ENCODE data around the gene GTF2B.
"Not testable (repeated sequence)": the region's sequence is repeated elsewhere in the genome, so short reads cannot be mapped to it uniquely, and the experiment has no call there.

GTF2B gene

DNA sequence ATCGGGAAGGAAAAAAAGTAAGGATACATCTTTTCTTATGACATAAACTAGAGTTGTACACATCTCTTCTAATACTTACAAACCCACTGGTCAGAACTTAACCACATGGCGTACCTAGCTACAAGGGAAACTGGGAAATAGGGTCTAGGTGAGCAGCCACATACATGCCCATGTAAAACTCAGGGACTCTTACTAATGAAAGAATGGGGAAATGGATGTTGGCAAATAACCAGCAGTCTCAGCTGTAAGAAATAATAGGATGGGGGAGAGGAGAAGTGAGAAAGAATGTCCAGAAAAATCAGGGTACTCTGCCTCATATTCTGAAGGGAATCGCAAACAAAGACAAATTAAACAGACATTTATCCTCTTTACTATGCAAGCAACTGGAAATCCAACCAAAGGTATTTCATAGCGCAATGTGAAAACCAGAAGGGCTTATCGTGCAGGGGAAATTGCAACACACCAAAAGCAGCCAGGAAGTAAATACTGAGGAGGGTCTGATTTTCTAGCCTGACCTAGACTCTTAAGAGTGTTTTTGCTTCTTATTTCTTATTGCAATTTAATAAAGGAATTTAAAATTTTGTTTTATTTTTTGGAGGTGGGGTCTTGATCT lies 17.5 kb downstream of the GTF2B start:
- H4K5ac ChIP-seq (ENCODE audit: low read length), result no peak overlapping the region
- H3K4me3 ChIP-seq (ENCODE audit: low read length), result no peak overlapping the region
- H3K27ac ChIP-seq (ENCODE audit: low read depth, low read length), result no peak overlapping the region
- peaks cover 2% of the 10 kb centered on the region for H3K27me3 ChIP-seq (ENCODE audit: insufficient read depth, low read length, poor library complexity)
- H2BK5ac ChIP-seq (ENCODE audit: low read length), result no peak overlapping the region
- H4K8ac ChIP-seq (ENCODE audit: low read depth, low read length), result no peak overlapping the region
- H3K56ac ChIP-seq (ENCODE audit: low read length), result no peak overlapping the region
- H2BK15ac ChIP-seq (replicated peaks; ENCODE audit: low read depth), result no peak overlapping the region
- no peaks in the 10 kb centered on the region for H3K36me3 ChIP-seq (ENCODE audit: control insufficient read depth, insufficient read depth, low read length)
- DNase-seq, result no peak
- no peak overlapping the region for H3K23ac ChIP-seq (ENCODE audit: low read length)
- H2AK5ac ChIP-seq (ENCODE audit: low read length), result no peak overlapping the region
- no peaks in the 10 kb centered on the region for H3K4me1 ChIP-seq (ENCODE audit: control insufficient read depth, low read depth, low read length)
- H3K9ac ChIP-seq (ENCODE audit: low read length), result no peak overlapping the region
- no peak overlapping the region for H3K4me2 ChIP-seq (ENCODE audit: low read length)
- H3K79me2 ChIP-seq (ENCODE audit: control insufficient read depth, insufficient read depth, low read length), result no peaks in the 10 kb centered on the region
- no peak overlapping the region for H3K4ac ChIP-seq (ENCODE audit: low read depth, low read length)
- H3K18ac ChIP-seq (ENCODE audit: low read length), result no peak overlapping the region
- WGBS (ENCODE audit: extremely low coverage, insufficient coverage, low lambda C conversion rate), result no CpG with 5 or more reads among the region's 5 CpGs
- no peaks in the 10 kb centered on the region for H3K79me1 ChIP-seq (ENCODE audit: low read length)
- no peak overlapping the region for H2BK120ac ChIP-seq (ENCODE audit: low read depth, low read length)

DNA sequence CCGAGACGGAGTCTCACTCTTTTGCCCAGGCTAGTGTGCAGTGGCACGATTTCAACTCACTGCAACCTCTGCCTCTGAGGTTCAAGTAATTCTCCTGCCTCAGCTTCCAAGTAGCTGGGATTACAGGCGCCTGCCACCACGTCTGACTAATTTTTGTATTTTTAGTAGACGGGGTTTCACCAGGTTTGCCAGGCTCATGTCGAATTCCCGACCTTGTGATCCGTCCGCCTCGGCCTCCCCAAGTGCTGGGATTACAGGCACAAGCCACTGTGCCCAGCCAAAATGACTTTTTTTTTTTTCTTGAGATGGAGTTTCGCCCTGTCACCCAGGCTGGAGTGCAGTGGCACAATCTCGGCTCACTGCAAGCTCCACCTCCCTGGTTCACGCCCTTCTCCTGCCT lies 21.7 kb downstream of the GTF2B start:
- not testable (repeated sequence) for H2BK5ac ChIP-seq (ENCODE audit: low read length); H2AK5ac ChIP-seq (ENCODE audit: low read length); H3K36me3 ChIP-seq (ENCODE audit: control insufficient read depth, insufficient read depth, low read length); H4K8ac ChIP-seq (ENCODE audit: low read depth, low read length); H3K79me1 ChIP-seq (ENCODE audit: low read length); H3K23ac ChIP-seq (ENCODE audit: low read length); H2BK15ac ChIP-seq (replicated peaks; ENCODE audit: low read depth); DNase-seq; H4K5ac ChIP-seq (ENCODE audit: low read length); H3K4ac ChIP-seq (ENCODE audit: low read depth, low read length); H3K27me3 ChIP-seq (ENCODE audit: insufficient read depth, low read length, poor library complexity); H3K18ac ChIP-seq (ENCODE audit: low read length); H3K4me3 ChIP-seq (ENCODE audit: low read length); H3K4me1 ChIP-seq (ENCODE audit: control insufficient read depth, low read depth, low read length); H3K56ac ChIP-seq (ENCODE audit: low read length); H2BK120ac ChIP-seq (ENCODE audit: low read depth, low read length); H3K9ac ChIP-seq (ENCODE audit: low read length); H3K4me2 ChIP-seq (ENCODE audit: low read length); H3K79me2 ChIP-seq (ENCODE audit: control insufficient read depth, insufficient read depth, low read length); H3K27ac ChIP-seq (ENCODE audit: low read depth, low read length)
- no CpG with 5 or more reads among the region's 14 CpGs for WGBS (ENCODE audit: extremely low coverage, insufficient coverage, low lambda C conversion rate)

DNA sequence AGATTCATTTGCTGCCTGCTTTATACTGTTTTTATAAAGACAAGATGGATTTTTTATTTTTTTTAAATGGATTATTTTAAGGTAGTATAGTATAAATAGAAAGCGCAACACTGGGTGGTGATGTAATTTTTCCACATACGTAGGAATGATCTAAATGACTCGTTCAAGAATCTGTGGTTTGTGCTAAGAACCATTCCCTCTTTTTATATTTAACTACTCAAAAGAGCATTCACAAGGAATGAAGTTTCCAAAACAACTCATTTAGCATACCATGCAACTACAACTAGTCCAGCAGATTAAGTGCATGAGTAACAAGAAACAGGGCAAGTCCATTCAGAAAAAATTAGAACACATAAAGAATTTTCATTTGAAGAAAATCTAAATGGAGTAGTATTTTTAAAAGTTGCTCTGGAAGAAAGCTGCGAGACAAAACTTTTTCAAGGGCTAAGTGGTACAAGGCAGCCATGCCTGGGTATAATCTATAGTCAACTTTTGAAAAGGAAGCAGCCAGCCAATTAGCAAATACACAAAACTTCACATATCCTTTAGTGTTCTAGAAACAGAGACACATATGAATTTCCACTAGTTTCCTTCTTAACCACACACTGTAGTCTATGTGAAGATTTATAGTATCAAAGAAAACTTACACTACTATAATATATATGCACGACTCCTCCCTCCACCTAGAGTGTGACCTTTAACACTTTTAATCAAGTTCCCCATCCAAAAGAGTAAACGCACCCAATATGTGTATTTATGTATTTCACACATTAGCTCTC lies 23.4 kb downstream of the GTF2B start:
- Histone ChIP-seq H3K27me3 (ENCODE audit: insufficient read depth, low read length, poor library complexity) (no peaks in the 10 kb centered on the region), H3K36me3 (ENCODE audit: control insufficient read depth, insufficient read depth, low read length) (no peaks in the 10 kb centered on the region), H3K56ac (ENCODE audit: low read length) (no peak overlapping the region), H3K27ac (ENCODE audit: low read depth, low read length) (no peak overlapping the region), H3K79me2 (ENCODE audit: control insufficient read depth, insufficient read depth, low read length) (no peaks in the 10 kb centered on the region), H3K18ac (ENCODE audit: low read length) (no peak overlapping the region), H4K5ac (ENCODE audit: low read length) (no peak overlapping the region), H2BK5ac (ENCODE audit: low read length) (no peak overlapping the region), H4K8ac (ENCODE audit: low read depth, low read length) (no peak overlapping the region), H3K23ac (ENCODE audit: low read length) (no peak overlapping the region), H2AK5ac (ENCODE audit: low read length) (no peak overlapping the region), H3K79me1 (ENCODE audit: low read length) (peaks cover 2% of the 10 kb centered on the region), H3K4me3 (ENCODE audit: low read length) (no peak overlapping the region), H3K4me1 (ENCODE audit: control insufficient read depth, low read depth, low read length) (no peaks in the 10 kb centered on the region), H2BK15ac (replicated peaks; ENCODE audit: low read depth) (no peak overlapping the region), H3K4ac (ENCODE audit: low read depth, low read length) (no peak overlapping the region), H2BK120ac (ENCODE audit: low read depth, low read length) (no peak overlapping the region), H3K9ac (ENCODE audit: low read length) (no peak overlapping the region), H3K4me2 (ENCODE audit: low read length) (no peak overlapping the region)
- no peak for DNase-seq
- 100% methylated on average over 1 of the region's 6 CpGs for WGBS (ENCODE audit: extremely low coverage, insufficient coverage, low lambda C conversion rate)

DNA sequence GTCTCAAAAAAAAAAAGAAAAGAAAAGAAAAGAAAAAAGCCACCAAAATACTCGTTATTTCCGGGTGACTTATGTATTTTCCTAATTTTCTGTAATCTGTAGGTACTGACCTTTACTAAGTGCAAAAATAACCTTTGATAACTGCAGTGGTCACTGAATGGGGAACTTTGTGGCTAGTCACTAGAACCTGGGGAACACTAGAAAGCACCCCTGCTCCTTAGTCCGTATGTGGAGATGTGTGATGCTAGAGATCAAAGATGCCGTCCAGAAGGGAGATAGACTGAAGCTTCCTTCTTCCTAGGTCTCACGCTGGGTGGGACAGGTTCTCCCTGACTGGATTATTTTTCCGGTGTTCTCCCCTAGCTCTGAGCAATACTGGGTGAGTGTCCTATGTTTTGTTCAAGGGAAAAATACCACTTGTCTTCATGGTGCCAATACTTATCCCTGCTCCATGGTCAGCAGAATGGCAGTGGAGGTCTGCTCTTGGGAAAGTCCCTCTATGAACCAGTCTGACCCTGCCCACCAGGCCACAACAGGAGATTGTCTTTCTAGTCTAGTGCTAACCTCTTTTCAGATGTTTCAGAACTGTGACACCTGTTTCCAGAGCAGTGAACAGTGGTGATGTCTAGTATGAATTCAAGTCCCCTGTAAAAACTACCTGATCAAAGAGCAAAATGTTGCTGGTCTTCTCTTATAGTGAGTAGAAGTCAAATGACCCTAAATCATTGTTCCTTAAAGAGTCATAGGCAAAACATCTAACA lies 39.9 kb downstream of the GTF2B start:
- no peak overlapping the region for H3K27ac ChIP-seq (ENCODE audit: low read depth, low read length)
- no CpG with 5 or more reads among the region's 6 CpGs for WGBS (ENCODE audit: extremely low coverage, insufficient coverage, low lambda C conversion rate)

DNA sequence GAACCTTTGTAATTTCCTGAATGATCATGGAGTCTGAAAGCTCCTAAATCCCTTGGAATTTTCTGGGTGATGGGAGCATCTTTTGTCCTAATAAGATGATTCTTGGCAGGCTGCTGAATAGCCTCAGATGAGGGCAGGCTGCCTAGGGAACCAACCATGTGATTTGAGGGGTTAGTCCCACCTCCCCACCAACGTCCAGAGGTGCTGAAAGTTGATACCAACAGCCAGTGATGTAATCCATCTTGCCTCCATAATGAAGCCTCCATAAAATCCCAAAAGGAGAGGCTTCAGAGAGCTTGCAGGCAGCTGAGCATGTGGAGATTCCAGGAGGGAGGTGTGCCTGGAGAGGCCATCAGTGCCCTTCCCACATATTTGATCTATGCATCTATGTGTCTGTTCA lies 43.7 kb downstream of the GTF2B start:
- H4K8ac ChIP-seq (ENCODE audit: low read depth, low read length), result no peak overlapping the region
- H4K5ac ChIP-seq (ENCODE audit: low read length), result no peak overlapping the region
- no peak overlapping the region for H3K56ac ChIP-seq (ENCODE audit: low read length)
- H3K79me1 ChIP-seq (ENCODE audit: low read length), result no peaks in the 10 kb centered on the region
- H3K23ac ChIP-seq (ENCODE audit: low read length), result no peak overlapping the region
- peak; percentile 45 for DNase-seq
- no peak overlapping the region for H3K27ac ChIP-seq (ENCODE audit: low read depth, low read length)
- H2BK120ac ChIP-seq (ENCODE audit: low read depth, low read length), result no peak overlapping the region
- no peak overlapping the region for H3K9ac ChIP-seq (ENCODE audit: low read length)
- no peak overlapping the region for H3K4me3 ChIP-seq (ENCODE audit: low read length)
- H3K18ac ChIP-seq (ENCODE audit: low read length), result no peak overlapping the region
- no peak overlapping the region for H2BK5ac ChIP-seq (ENCODE audit: low read length)
- WGBS (ENCODE audit: extremely low coverage, insufficient coverage, low lambda C conversion rate), result no CpG with 5 or more reads among the region's 1 CpG
- no peaks in the 10 kb centered on the region for H3K36me3 ChIP-seq (ENCODE audit: control insufficient read depth, insufficient read depth, low read length)
- no peaks in the 10 kb centered on the region for H3K79me2 ChIP-seq (ENCODE audit: control insufficient read depth, insufficient read depth, low read length)
- H3K4ac ChIP-seq (ENCODE audit: low read depth, low read length), result no peak overlapping the region
- H2BK15ac ChIP-seq (replicated peaks; ENCODE audit: low read depth), result no peak overlapping the region
- H3K27me3 ChIP-seq (ENCODE audit: insufficient read depth, low read length, poor library complexity), result no peaks in the 10 kb centered on the region
- no peak overlapping the region for H2AK5ac ChIP-seq (ENCODE audit: low read length)
- no peak overlapping the region for H3K4me2 ChIP-seq (ENCODE audit: low read length)
- H3K4me1 ChIP-seq (ENCODE audit: control insufficient read depth, low read depth, low read length), result no peaks in the 10 kb centered on the region

More for the DNA sequence above, 39.9 kb downstream of the GTF2B start:
- Histone ChIP-seq H3K27me3 (ENCODE audit: insufficient read depth, low read length, poor library complexity) (no peaks in the 10 kb centered on the region), H3K4me2 (ENCODE audit: low read length) (no peak overlapping the region), H3K18ac (ENCODE audit: low read length) (no peak overlapping the region), H3K4me3 (ENCODE audit: low read length) (no peak overlapping the region), H3K4me1 (ENCODE audit: control insufficient read depth, low read depth, low read length) (no peaks in the 10 kb centered on the region), H2BK5ac (ENCODE audit: low read length) (no peak overlapping the region), H3K79me1 (ENCODE audit: low read length) (no peaks in the 10 kb centered on the region), H3K36me3 (ENCODE audit: control insufficient read depth, insufficient read depth, low read length) (no peaks in the 10 kb centered on the region), H2BK15ac (replicated peaks; ENCODE audit: low read depth) (no peak overlapping the region), H4K5ac (ENCODE audit: low read length) (no peak overlapping the region), H3K23ac (ENCODE audit: low read length) (no peak overlapping the region), H3K79me2 (ENCODE audit: control insufficient read depth, insufficient read depth, low read length) (no peaks in the 10 kb centered on the region), H3K56ac (ENCODE audit: low read length) (no peak overlapping the region), H2BK120ac (ENCODE audit: low read depth, low read length) (no peak overlapping the region), H3K4ac (ENCODE audit: low read depth, low read length) (no peak overlapping the region), H4K8ac (ENCODE audit: low read depth, low read length) (no peak overlapping the region), H3K9ac (ENCODE audit: low read length) (no peak overlapping the region), H2AK5ac (ENCODE audit: low read length) (no peak overlapping the region)
- DNase-seq, result no peak

Measured in mesendoderm (in vitro differentiated cells).